Measurements from ENCODE around the gene NBEAL2. TPM values are rescaled to one million over a fixed set of nuclear protein-coding genes. Genes with fewer than 3 reads are reported as not detected.

Gene NBEAL2
- total and polyA plus RNA-seq, 2 of the 8 experiments (the other 6 are each of a cell fraction or from before 2014, with no cell fraction given) = 27.3 to 46.9 TPM

DNA sequence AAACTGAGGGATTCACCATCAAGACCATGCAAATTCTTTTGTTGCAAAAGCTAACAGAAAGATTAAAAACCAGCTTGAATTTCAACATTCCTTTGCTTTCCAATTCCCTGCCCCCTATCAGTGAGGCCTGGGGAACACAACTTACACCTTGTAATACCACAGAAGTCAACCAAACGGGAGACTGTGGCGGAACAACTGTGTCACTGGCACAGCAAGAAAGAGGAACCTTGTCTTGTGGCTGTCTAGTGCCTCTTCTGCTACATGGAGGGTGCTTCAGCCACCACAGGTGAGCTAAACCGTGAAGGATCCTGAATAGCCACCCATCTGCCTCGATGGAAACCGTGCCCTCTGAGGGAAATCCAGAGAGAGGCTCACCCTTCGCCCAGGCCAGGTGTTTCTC is 14.3 kb upstream of the NBEAL2 start:
- H4K91ac ChIP-seq (replicated peaks; ENCODE audit: insufficient read length, low read length) = no peak overlapping the region
- CTCF ChIA-PET (ENCODE audit: partially characterized antibody) = interaction anchor here (0.6 to 2.0 kb wide), 4 partner anchors 30 to 299 kb away, joined by 3 to 7 read pairs (median 4); no protein-coding TSS in a partner anchor

More for the DNA sequence above, 14.3 kb upstream of the NBEAL2 start:
- H3K4me3 ChIP-seq (ENCODE audit: extremely low read depth in 1 of 4, insufficient read depth in 2 of 4, low read depth in 3 of 4, low read length in 4 of 4) = no peak overlapping the region
- DNase-seq (ENCODE audit: low read depth in 1 of 2, low spot score in 2 of 2) (no peak), FAIRE-seq (no peak)
- TF ChIP-seq BRCA1 (IDR thresholded peaks at IDR 0.05; ENCODE audit: low read depth, low read length) (no peak), SAP30 (IDR thresholded peaks at IDR 0.05; ENCODE audit: insufficient read depth, insufficient replicate concordance, low read length) (no peak), SP4 (IDR thresholded peaks at IDR 0.05; ENCODE audit: low read length) (no peak), NANOG (IDR thresholded peaks at IDR 0.05; ENCODE audit: insufficient read depth, low read depth, low read length, poor library complexity, severe bottlenecking) (no peak), KDM4A (IDR thresholded peaks at IDR 0.05; ENCODE audit: low read depth, low read length, severe bottlenecking) (no peak), TBP (IDR thresholded peaks at IDR 0.05; ENCODE audit: low read depth, low read length) (no peak)
- H2BK5ac ChIP-seq (ENCODE audit: low read depth, low read length) = no peak overlapping the region
- H2BK120ac ChIP-seq (replicated peaks; ENCODE audit: low read depth, low read length) = no peak overlapping the region
- H3K56ac ChIP-seq (replicated peaks; ENCODE audit: insufficient read length, low read depth, low read length) = no peak overlapping the region
- H3K23ac ChIP-seq (ENCODE audit: insufficient read length) = no peak overlapping the region
- H3K27me3 ChIP-seq (replicated peaks in 1 of 4; ENCODE audit: control insufficient read depth in 3 of 4, extremely low read depth in 1 of 4, insufficient read depth in 3 of 4, low read length in 3 of 4) = no peaks in the 10 kb centered on the region
- H4K5ac ChIP-seq (ENCODE audit: insufficient read length, low read depth, low read length) = no peak overlapping the region
- peaks cover 31% of the 10 kb centered on the region for H3K79me1 ChIP-seq (ENCODE audit: low read depth, low read length)
- H2AK5ac ChIP-seq (ENCODE audit: low read depth, low read length) = no peak overlapping the region
- peaks cover 0 to 5% (median 3%) of the 10 kb centered on the region in 4 experiments; a peak in 1 of 7 replicates for H3K4me1 ChIP-seq (replicated peaks in 1 of 4; ENCODE audit: control insufficient read depth in 3 of 4, insufficient read depth in 4 of 4, low read length in 3 of 4)
- peaks cover 0 to 6% of the 10 kb centered on the region in 2 experiments; a peak in 2 of 4 replicates for H3K9me3 ChIP-seq (ENCODE audit: insufficient read depth in 2 of 2, low read depth in 1 of 2, low read length in 1 of 2)
- no peak overlapping the region for H2BK20ac ChIP-seq (ENCODE audit: low read length)
- POLR2A ChIA-PET (ENCODE audit: partially characterized antibody) = interaction anchor here (1.3 kb wide), 1 partner anchor 11 kb away, joined by 4 read pairs; the partner anchor contains the start of gene CCDC12
- no peak overlapping the region for H3K4ac ChIP-seq (replicated peaks; ENCODE audit: insufficient read length, low read depth, low read length)
- H3K4me2 ChIP-seq (ENCODE audit: insufficient read depth in 1 of 2, low read depth in 2 of 2, low read length in 2 of 2) = no peak overlapping the region
- H3K79me2 ChIP-seq (ENCODE audit: control insufficient read depth in 1 of 2, insufficient read depth in 2 of 2, low read length in 2 of 2) = peaks cover 51 to 82% of the 10 kb centered on the region in 2 experiments
- H3K9ac ChIP-seq (replicated peaks in 1 of 4; ENCODE audit: extremely low read depth in 1 of 4, low read depth in 3 of 4, low read length in 3 of 4) = no peak overlapping the region
- peaks cover 30 to 38% of the 10 kb centered on the region in 2 experiments for H4K20me1 ChIP-seq (replicated peaks in 1 of 2; ENCODE audit: control insufficient read depth in 1 of 2, insufficient read depth in 2 of 2, low read length in 2 of 2)
- H2AFZ ChIP-seq (ENCODE audit: low read length) = no peak overlapping the region
- peaks cover 4% of the 10 kb centered on the region; the same call in 1 of the 2 replicates for H3K23me2 ChIP-seq (ENCODE audit: low read depth, low read length)
- H4K8ac ChIP-seq (ENCODE audit: extremely low read depth, insufficient read depth, low read length) = no peak overlapping the region
- H3K18ac ChIP-seq (ENCODE audit: extremely low read depth, low read length) = no peak overlapping the region
- H3K36me3 ChIP-seq (ENCODE audit: control insufficient read depth in 2 of 4, insufficient read depth in 4 of 4, low read length in 3 of 4) = peaks cover 0 to 14% (median 1%) of the 10 kb centered on the region in 4 experiments; a peak in 5 of 8 replicates
- no peak overlapping the region for H2BK12ac ChIP-seq (ENCODE audit: low read depth, low read length)
- H3K14ac ChIP-seq (ENCODE audit: insufficient read length) = no peak overlapping the region
- H3K27ac ChIP-seq (ENCODE audit: low read depth, low read length) = no peak overlapping the region
- 90% methylated on average over 6 of the region's 6 CpGs; no CpG with 5 or more reads in 1 of the 2 experiments for WGBS, 2 experiments (ENCODE audit: extremely low coverage in 1 of 2, insufficient coverage in 1 of 2, insufficient read length in 1 of 2, insufficient replicate concordance in 2 of 2, low coverage in 1 of 2, low lambda C conversion rate in 2 of 2, missing lambda C conversion rate in 1 of 2)
- no peak overlapping the region for H2BK15ac ChIP-seq (ENCODE audit: low read length)
